GM10266 (cell line): ENCODE data around the gene PLEK.
"Not testable (repeated sequence)": the region's sequence is repeated elsewhere in the genome, so short reads cannot be mapped to it uniquely, and the experiment has no call there.

Experiments used
- DNase-seq: peaks from one replicate; pipeline ENCODE4 v3.0.0; 2012; ENCODE audit errors: extremely low spot score
- TF ChIP-seq, protein P1 (sequence below): IDR thresholded peaks from 2 replicates; pipeline ENCODE4 v1.5.1; 2012; ENCODE audit warnings: mild to moderate bottlenecking, low read depth; ENCODE audit not compliant: control insufficient read depth, insufficient read depth; ENCODE audit errors: missing control alignments

The PLEK gene

DNA sequence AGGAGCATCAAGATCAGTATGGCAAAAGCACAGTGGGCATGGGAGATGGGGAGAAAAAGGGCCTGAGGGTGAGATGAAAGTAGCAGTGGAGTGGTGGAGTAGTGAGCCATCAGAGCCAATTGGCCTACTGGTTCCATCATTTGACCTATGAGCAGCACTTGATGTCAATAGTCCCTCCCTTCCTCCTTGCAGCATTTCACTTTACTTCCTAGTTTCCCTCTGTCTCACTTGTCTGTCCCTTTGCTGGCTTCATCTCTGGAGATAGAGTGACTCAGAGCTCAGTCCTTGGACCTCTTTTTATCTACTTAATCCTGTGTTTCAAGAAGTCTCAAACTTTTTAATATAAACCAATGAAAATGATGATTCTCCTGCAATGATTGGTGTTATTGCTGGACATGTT is 69.9 kb downstream of the PLEK start:
- no peak for DNase-seq
- TF ChIP-seq, protein P1, sequence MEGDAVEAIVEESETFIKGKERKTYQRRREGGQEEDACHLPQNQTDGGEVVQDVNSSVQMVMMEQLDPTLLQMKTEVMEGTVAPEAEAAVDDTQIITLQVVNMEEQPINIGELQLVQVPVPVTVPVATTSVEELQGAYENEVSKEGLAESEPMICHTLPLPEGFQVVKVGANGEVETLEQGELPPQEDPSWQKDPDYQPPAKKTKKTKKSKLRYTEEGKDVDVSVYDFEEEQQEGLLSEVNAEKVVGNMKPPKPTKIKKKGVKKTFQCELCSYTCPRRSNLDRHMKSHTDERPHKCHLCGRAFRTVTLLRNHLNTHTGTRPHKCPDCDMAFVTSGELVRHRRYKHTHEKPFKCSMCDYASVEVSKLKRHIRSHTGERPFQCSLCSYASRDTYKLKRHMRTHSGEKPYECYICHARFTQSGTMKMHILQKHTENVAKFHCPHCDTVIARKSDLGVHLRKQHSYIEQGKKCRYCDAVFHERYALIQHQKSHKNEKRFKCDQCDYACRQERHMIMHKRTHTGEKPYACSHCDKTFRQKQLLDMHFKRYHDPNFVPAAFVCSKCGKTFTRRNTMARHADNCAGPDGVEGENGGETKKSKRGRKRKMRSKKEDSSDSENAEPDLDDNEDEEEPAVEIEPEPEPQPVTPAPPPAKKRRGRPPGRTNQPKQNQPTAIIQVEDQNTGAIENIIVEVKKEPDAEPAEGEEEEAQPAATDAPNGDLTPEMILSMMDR = no peak

- TF ChIP-seq, protein P1 = no peak
- no peak for DNase-seq
Measured at GRCh38 chr2:68435615-68436014, 70.5 kb downstream of the PLEK start.

DNA sequence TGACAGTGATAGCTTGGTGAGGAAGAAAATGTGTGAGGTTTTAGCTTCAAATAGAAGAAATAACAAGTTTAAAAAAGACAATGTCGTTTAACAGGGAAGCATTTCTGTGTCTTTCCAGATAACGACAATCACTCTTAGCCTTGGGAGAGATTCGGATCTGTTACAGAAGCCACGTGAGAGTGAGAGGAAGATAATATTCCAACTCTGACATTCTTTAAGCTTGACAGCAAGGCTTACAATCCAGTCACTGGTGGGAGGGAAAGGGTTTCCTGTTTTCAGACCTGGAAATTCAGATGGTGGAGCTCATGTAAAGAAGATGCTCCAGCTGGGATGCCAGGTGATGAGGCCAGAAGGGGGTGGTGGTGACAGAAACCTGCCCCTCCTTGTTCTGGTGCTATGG is 71.2 kb downstream of the PLEK start:
- no peak for DNase-seq
- TF ChIP-seq, protein P1 = no peak

DNA sequence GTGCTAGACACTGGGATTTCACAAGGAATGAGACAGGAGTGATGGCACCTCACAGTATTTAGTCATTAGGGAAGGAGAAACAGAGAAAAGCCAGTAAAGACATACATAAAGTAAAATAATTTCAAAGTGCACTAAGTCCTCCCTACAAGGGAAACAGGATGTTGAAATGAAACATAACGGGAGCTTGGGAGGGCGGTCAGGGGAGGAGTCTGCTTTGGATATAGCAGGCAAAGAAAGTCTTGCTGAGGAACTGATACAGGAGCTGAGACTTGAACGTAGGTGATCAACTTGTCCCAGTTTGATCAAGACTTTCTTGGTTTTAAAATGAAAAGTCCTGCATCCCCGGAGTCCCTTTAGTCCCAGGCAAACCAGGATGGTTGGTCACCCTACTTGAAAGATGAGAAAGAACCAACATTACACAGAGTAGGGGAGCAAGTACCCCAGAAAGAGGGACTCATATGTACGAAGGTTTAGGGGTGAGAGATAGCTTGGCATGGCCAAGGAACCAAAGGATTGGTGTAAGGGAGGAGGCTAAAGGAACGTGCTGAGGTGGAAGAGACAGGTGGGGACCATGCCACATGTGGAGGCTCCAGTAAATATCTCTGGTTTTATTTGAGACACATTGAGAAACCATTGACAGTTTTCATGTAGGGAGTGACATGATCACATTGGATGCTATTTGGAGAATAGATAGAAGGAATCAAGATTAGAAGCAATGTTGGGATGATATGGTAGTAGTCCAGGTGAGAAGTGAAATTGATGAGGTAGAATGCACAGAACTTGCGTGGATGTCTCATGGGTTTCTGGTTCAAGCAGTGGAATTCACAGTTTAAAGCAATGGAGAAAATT is 73.6 kb downstream of the PLEK start:
- peak; percentile 40 for DNase-seq
- TF ChIP-seq, protein P1 = no peak

GRCh38 chr2:68441179-68441993 is 76.3 kb downstream of the PLEK start:
- TF ChIP-seq, protein P1 = peak; percentile 90
- DNase-seq = peak; percentile 79

GRCh38 chr2:68441994-68442322 is 76.9 kb downstream of the PLEK start:
- DNase-seq = no peak
- TF ChIP-seq, protein P1 = no peak

GRCh38 chr2:68446425-68446824 is 81.3 kb downstream of the PLEK start:
- DNase-seq = not testable (repeated sequence)
